H9 (cell line): Measurements from ENCODE around the gene KRT36. TPM values are rescaled to one million over a fixed set of nuclear protein-coding genes. Genes with fewer than 3 reads are reported as not detected.

Experiments
- DNase-seq: peaks from one replicate; pipeline ENCODE4 v3.0.0-alpha.2; 2017
- H2AFZ ChIP-seq: one replicate; pipeline ENCODE4 v1.6.1; 2013; ENCODE audit warnings: mild to moderate bottlenecking, low read length, control low read depth, moderate library complexity
- H2AK5ac ChIP-seq: 2 replicates; pipeline ENCODE4 v1.6.1; 2013; ENCODE audit warnings: low read length, control low read depth, mixed read lengths; ENCODE audit not compliant: insufficient read length
- H2BK120ac ChIP-seq: one replicate; pipeline ENCODE4 v1.6.1; 2013; ENCODE audit warnings: low read depth, mild to moderate bottlenecking, low read length, control low read depth, inconsistent platforms; ENCODE audit not compliant: poor library complexity, severe bottlenecking
- H2BK12ac ChIP-seq: 2 replicates; pipeline ENCODE4 v1.6.1; 2013; ENCODE audit warnings: low read length, control low read depth, mixed read lengths, low read depth; ENCODE audit not compliant: insufficient read length
- H2BK15ac ChIP-seq: 2 replicates; pipeline ENCODE4 v1.6.1; 2013; ENCODE audit warnings: low read depth, low read length, control low read depth
- H2BK20ac ChIP-seq: one replicate; pipeline ENCODE4 v1.6.1; 2013; ENCODE audit warnings: low read depth, mild to moderate bottlenecking, low read length, control low read depth, inconsistent platforms; ENCODE audit not compliant: poor library complexity, severe bottlenecking
- H2BK5ac ChIP-seq: 2 replicates; pipeline ENCODE4 v1.6.1; 2013; ENCODE audit warnings: low read length, control low read depth, mixed read lengths; ENCODE audit not compliant: insufficient read length
- H3K14ac ChIP-seq: 2 replicates; pipeline ENCODE4 v1.6.1; 2013; ENCODE audit warnings: low read length, control low read depth; ENCODE audit not compliant: insufficient read depth
- H3K18ac ChIP-seq: 2 replicates; pipeline ENCODE4 v1.6.1; 2013; ENCODE audit warnings: low read depth, mild to moderate bottlenecking, mixed read lengths, low read length, control low read depth; ENCODE audit not compliant: insufficient read length
- H3K23ac ChIP-seq: 2 replicates; pipeline ENCODE4 v1.6.1; 2013; ENCODE audit warnings: low read length, control low read depth, mixed read lengths, low read depth; ENCODE audit not compliant: insufficient read length
- H3K23me2 ChIP-seq: 2 replicates; pipeline ENCODE4 v1.6.1; 2013; ENCODE audit warnings: low read depth, mild to moderate bottlenecking, mixed read lengths, low read length, control low read depth; ENCODE audit not compliant: insufficient read length, poor library complexity, severe bottlenecking
- H3K27ac ChIP-seq: 2 replicates; pipeline ENCODE4 v1.5.1; 2013; ENCODE audit warnings: low read length, control low read depth, mixed read lengths, low read depth; ENCODE audit not compliant: insufficient read length
- H3K27me3 ChIP-seq: 2 replicates; pipeline ENCODE4 v1.6.1; 2013; ENCODE audit warnings: low read length, control low read depth, inconsistent platforms; ENCODE audit not compliant: insufficient read depth
- H3K4ac ChIP-seq: 2 replicates; pipeline ENCODE4 v1.6.1; 2013; ENCODE audit warnings: low read depth, mild to moderate bottlenecking, control low read depth, inconsistent platforms, low read length, moderate library complexity
- H3K4me1 ChIP-seq: 2 replicates; pipeline ENCODE4 v1.6.1; 2013; ENCODE audit warnings: low read length, control low read depth, inconsistent platforms; ENCODE audit not compliant: insufficient read depth
- H3K4me2 ChIP-seq: 2 replicates; pipeline ENCODE4 v1.6.1; 2013; ENCODE audit warnings: low read length, control low read depth, mixed read lengths; ENCODE audit not compliant: insufficient read length, insufficient read depth
- H3K56ac ChIP-seq: 2 replicates; pipeline ENCODE4 v1.6.1; 2013; ENCODE audit warnings: low read depth, mild to moderate bottlenecking, mixed read lengths, low read length, control low read depth; ENCODE audit not compliant: insufficient read length
- H3K79me1 ChIP-seq: 2 replicates; pipeline ENCODE4 v1.6.1; 2013; ENCODE audit warnings: low read depth, mild to moderate bottlenecking, moderate library complexity, low read length, control low read depth, inconsistent platforms; ENCODE audit not compliant: insufficient read depth, poor library complexity, severe bottlenecking
- H3K79me2 ChIP-seq: 2 replicates; pipeline ENCODE4 v1.6.1; 2013; ENCODE audit warnings: low read length, control low read depth, inconsistent platforms; ENCODE audit not compliant: insufficient read depth
- H3K9ac ChIP-seq: 2 replicates; pipeline ENCODE4 v1.6.1; 2013; ENCODE audit warnings: low read length, control low read depth, mixed read lengths; ENCODE audit not compliant: insufficient read length; ENCODE audit errors: extremely low read depth
- H3K9me3 ChIP-seq: one replicate; pipeline ENCODE4 v1.6.1; 2013; ENCODE audit warnings: low read depth, low read length, inconsistent platforms; ENCODE audit not compliant: control insufficient read depth
- H3T11ph ChIP-seq: one replicate; pipeline ENCODE4 v1.6.1; 2013; ENCODE audit warnings: mild to moderate bottlenecking, low read length, control low read depth, inconsistent platforms
- H4K20me1 ChIP-seq: one replicate; pipeline ENCODE4 v1.6.1; 2013; ENCODE audit not compliant: control insufficient read depth, insufficient read length, insufficient read depth
- H4K5ac ChIP-seq: 2 replicates; pipeline ENCODE4 v1.6.1; 2013; ENCODE audit warnings: low read depth, mild to moderate bottlenecking, mixed read lengths, low read length, control low read depth; ENCODE audit not compliant: insufficient read length
- H4K8ac ChIP-seq: replicated peaks from 2 replicates; pipeline ENCODE4 v1.6.1; 2013; ENCODE audit warnings: low read length, control low read depth, mixed read lengths, low read depth; ENCODE audit not compliant: insufficient read length
- H4K91ac ChIP-seq: 2 replicates; pipeline ENCODE4 v1.6.1; 2013; ENCODE audit warnings: low read depth, mild to moderate bottlenecking, moderate library complexity, mixed read lengths, low read length, control low read depth; ENCODE audit not compliant: insufficient read length
- H3K27ac Mint-ChIP-seq, 3 experiments: 2 replicates in 2 of 3; 3 replicates in 1 of 3; pipeline ENCODE4 v1.8.0; 2020 to 2021; ENCODE audit warnings: mixed read lengths in 3 of 3, mild to moderate bottlenecking in 1 of 3, moderate library complexity in 1 of 3
- H3K27me3 Mint-ChIP-seq: 2 replicates; pipeline ENCODE4 v1.8.0; 2021; ENCODE audit warnings: low read depth, mild to moderate bottlenecking, moderate library complexity, mixed read lengths
- H3K36me3 Mint-ChIP-seq, 3 experiments: 2 replicates in 2 of 3; 3 replicates in 1 of 3; pipeline ENCODE4 v1.8.0; 2020 to 2021; ENCODE audit warnings: low read depth in 3 of 3, mixed read lengths in 3 of 3; ENCODE audit not compliant: insufficient read depth in 1 of 3
- H3K4me1 Mint-ChIP-seq, 2 experiments: 2 replicates each; pipeline ENCODE4 v1.8.0; 2020; ENCODE audit warnings: mixed read lengths in 2 of 2
- H3K4me3 Mint-ChIP-seq, 2 experiments: 2 replicates in 1 of 2; 3 replicates in 1 of 2; pipeline ENCODE4 v1.8.0; 2020 to 2021; ENCODE audit warnings: mild to moderate bottlenecking in 2 of 2, mixed read lengths in 2 of 2, moderate library complexity in 1 of 2
- H3K9me3 Mint-ChIP-seq, 2 experiments: 2 replicates in 1 of 2; 3 replicates in 1 of 2; pipeline ENCODE4 v1.8.0; 2020; ENCODE audit warnings: mild to moderate bottlenecking in 2 of 2, mixed read lengths in 2 of 2, moderate library complexity in 1 of 2
- WGBS: extraction: QIAGEN DNeasy Blood & Tissue Kit; methylation state at CpG from one replicate; pipeline ENCODE4 v1.1.7; 2013; ENCODE audit warnings: missing lambda C conversion rate, low lambda C conversion rate, mixed read lengths; ENCODE audit not compliant: insufficient read length; ENCODE audit errors: extremely low coverage; 5-methylcytosine and 5-hydroxymethylcytosine counted together
- total RNA-seq: library from RNA; stranded (reverse); gene quantifications from 2 replicates; pipeline ENCODE4 v1.2.1, GENCODE V29; 2021
- TF ChIP-seq, protein P1 (sequence below): fragments of 200-600 bp; sonication (generic); conservative IDR thresholded peaks from 3 replicates; pipeline ENCODE4 v1.8.0; 2021; ENCODE audit warnings: antibody characterized with exemption, mild to moderate bottlenecking

Gene KRT36
- total RNA-seq, 1 experiment from 2014 or later = not detected

GRCh38 chr17:41535764-41536481 is 46.2 kb upstream of the KRT36 start:
- no peak overlapping the region for H2BK120ac ChIP-seq
- peaks cover 24% of the 10 kb centered on the region for H3K27me3 Mint-ChIP-seq
- no peaks in the 10 kb centered on the region for H3K79me1 ChIP-seq
- H4K5ac ChIP-seq = no peak overlapping the region
- H3K18ac ChIP-seq = no peak overlapping the region
- H3K4me1 Mint-ChIP-seq = peaks cover 42 to 56% of the 10 kb centered on the region in 2 experiments
- TF ChIP-seq, protein P1, sequence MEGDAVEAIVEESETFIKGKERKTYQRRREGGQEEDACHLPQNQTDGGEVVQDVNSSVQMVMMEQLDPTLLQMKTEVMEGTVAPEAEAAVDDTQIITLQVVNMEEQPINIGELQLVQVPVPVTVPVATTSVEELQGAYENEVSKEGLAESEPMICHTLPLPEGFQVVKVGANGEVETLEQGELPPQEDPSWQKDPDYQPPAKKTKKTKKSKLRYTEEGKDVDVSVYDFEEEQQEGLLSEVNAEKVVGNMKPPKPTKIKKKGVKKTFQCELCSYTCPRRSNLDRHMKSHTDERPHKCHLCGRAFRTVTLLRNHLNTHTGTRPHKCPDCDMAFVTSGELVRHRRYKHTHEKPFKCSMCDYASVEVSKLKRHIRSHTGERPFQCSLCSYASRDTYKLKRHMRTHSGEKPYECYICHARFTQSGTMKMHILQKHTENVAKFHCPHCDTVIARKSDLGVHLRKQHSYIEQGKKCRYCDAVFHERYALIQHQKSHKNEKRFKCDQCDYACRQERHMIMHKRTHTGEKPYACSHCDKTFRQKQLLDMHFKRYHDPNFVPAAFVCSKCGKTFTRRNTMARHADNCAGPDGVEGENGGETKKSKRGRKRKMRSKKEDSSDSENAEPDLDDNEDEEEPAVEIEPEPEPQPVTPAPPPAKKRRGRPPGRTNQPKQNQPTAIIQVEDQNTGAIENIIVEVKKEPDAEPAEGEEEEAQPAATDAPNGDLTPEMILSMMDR = no peak
- no peak overlapping the region for H2AFZ ChIP-seq
- peaks cover 2% of the 10 kb centered on the region; the same call in 1 of the 2 replicates for H3K4me1 ChIP-seq
- no CpG with 5 or more reads among the region's 15 CpGs for WGBS
- H4K20me1 ChIP-seq = no peaks in the 10 kb centered on the region
- no peaks in the 10 kb centered on the region for H3K9me3 ChIP-seq
- no peak overlapping the region for H3K56ac ChIP-seq
- DNase-seq = no peak
- H3K23me2 ChIP-seq = no peaks in the 10 kb centered on the region
- H4K8ac ChIP-seq = no peak overlapping the region
- no peak overlapping the region for H3K4me3 Mint-ChIP-seq
- no peak overlapping the region for H2AK5ac ChIP-seq
- H3K36me3 Mint-ChIP-seq = no peaks in the 10 kb centered on the region
- no peaks in the 10 kb centered on the region for H3K27me3 ChIP-seq
- no peak overlapping the region; a peak in 1 of 7 replicates for H3K27ac Mint-ChIP-seq
- H3K23ac ChIP-seq = no peak overlapping the region
- H3K9ac ChIP-seq = no peak overlapping the region
- H3K4ac ChIP-seq = no peak overlapping the region
- H3K79me2 ChIP-seq = no peaks in the 10 kb centered on the region
- H4K91ac ChIP-seq = no peak overlapping the region
- H3T11ph ChIP-seq = no peak overlapping the region
- H2BK12ac ChIP-seq = no peak overlapping the region
- no peak overlapping the region for H2BK15ac ChIP-seq
- H3K14ac ChIP-seq = no peak overlapping the region
- H2BK5ac ChIP-seq = no peak overlapping the region
- H3K4me2 ChIP-seq = no peak overlapping the region
- H2BK20ac ChIP-seq = no peak overlapping the region
- no peaks in the 10 kb centered on the region; a peak in 1 of 5 replicates for H3K9me3 Mint-ChIP-seq
- no peak overlapping the region for H3K27ac ChIP-seq
